ACC112 (cell line): ENCODE measurements around the gene SELENOS.
A peak's percentile ranks its signal among the peaks of the same experiment; 100 is the strongest.

ENCODE experiments used
- H2AFZ ChIP-seq: fragments of 200-600 bp; sonication (generic); one replicate; pipeline ENCODE4 v1.6.0; 2017; ENCODE audit warnings: antibody characterized with exemption, low read length; ENCODE audit not compliant: unreplicated experiment
- H3K27ac ChIP-seq: fragments of 200-600 bp; sonication (generic); 2 replicates; pipeline ENCODE4 v1.5.1; 2014; ENCODE audit warnings: low read depth, mild to moderate bottlenecking, antibody characterized with exemption, low read length, moderate library complexity
- H3K27me3 ChIP-seq: fragments of 200-600 bp; sonication (generic); 2 replicates; pipeline ENCODE4 v1.6.1; 2014; ENCODE audit warnings: mild to moderate bottlenecking, antibody characterized with exemption, low read length, moderate library complexity, mixed read lengths; ENCODE audit not compliant: insufficient read depth
- H3K36me3 ChIP-seq: fragments of 200-600 bp; sonication (generic); 2 replicates; pipeline ENCODE4 v1.6.1; 2016; ENCODE audit warnings: mild to moderate bottlenecking, antibody characterized with exemption, low read length, moderate library complexity, mixed read lengths; ENCODE audit not compliant: insufficient read depth
- H3K4me1 ChIP-seq: fragments of 200-600 bp; sonication (generic); one replicate; pipeline ENCODE4 v1.6.1; 2016; ENCODE audit warnings: low read length, mixed read lengths; ENCODE audit not compliant: insufficient read depth, unreplicated experiment, control insufficient read depth
- H3K4me3 ChIP-seq: fragments of 200-600 bp; sonication (generic); 2 replicates; pipeline ENCODE4 v1.5.1; 2014; ENCODE audit warnings: mild to moderate bottlenecking, low read depth, low read length
- H3K79me2 ChIP-seq: fragments of 200-600 bp; sonication (generic); one replicate; pipeline ENCODE4 v1.6.0; 2016; ENCODE audit warnings: low read length; ENCODE audit not compliant: control insufficient read depth, unreplicated experiment, insufficient read depth

The SELENOS gene

DNA sequence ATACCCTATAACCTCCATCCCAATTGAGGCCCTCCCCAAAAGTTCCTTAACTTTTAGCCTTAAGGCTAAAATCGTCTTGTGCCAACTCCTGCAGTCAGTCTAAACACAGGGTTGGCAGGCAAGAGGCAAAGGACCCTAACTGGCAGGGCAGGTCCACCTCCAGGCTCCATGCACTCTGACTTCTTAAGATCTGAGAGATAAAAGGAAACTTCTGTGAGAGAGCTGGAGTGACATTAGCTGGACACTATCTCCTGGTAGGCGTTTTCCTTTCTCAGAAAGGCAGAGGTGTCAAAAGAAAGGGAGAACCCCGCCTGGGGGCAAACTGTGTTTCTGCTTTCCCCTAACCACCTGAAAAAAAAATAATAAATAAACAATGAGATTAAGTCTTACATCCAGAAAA, 29.0 kb downstream of the SELENOS start:
- peaks cover 50% of the 10 kb centered on the region for H3K4me1 ChIP-seq
- H3K27ac ChIP-seq = no peak overlapping the region
- no peaks in the 10 kb centered on the region for H3K27me3 ChIP-seq
- H3K79me2 ChIP-seq = peaks cover 84% of the 10 kb centered on the region
- no peak overlapping the region for H2AFZ ChIP-seq
- H3K36me3 ChIP-seq = no peaks in the 10 kb centered on the region
- H3K4me3 ChIP-seq = no peak overlapping the region

DNA sequence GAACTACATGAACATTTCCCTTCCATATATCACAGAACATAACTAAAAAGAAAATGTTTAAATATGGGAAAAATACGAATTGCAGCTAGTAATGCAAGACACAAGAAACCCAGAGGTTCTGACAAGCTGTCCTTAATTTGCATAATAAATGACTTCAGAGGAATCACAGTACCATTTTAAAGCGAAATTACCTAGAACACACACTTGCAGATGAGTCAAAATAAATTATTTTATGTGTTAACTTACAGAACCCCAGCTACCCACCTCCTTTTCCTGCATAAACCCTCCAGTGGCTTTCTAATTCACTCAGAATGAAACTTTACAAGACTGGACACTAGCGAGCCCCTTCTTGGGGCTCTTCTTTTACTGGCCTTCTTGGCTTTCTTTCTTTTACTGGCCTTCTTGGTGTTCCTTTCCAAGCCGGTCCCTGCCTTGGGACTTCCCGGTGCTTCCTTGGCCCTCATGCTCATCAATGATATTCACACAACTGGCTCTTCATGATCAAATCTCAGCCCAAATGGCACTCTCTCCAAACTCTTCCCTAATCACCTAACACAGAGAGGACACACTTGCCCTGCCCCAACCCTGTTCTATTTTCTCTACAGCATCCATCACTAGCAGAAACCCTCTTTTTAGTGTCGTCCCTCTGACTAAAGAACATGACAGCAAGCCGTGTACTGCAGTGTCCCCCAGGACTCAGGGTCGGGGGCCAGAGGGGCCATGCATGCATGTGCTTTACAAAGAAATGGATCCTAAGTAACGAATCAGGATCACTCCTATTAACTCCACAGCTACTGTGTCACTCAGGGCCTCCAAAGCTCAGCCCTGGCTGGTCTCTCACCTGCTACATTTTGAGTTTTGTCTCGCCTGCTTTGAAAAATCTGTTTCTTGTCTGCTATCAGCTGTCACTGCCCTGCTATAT, 30.2 kb downstream of the SELENOS start:
- Histone ChIP-seq H3K4me3 (no peak overlapping the region), H3K27me3 (no peaks in the 10 kb centered on the region), H3K36me3 (no peaks in the 10 kb centered on the region), H3K27ac (no peak overlapping the region), H3K4me1 (peaks cover 57% of the 10 kb centered on the region), H2AFZ (no peak overlapping the region), H3K79me2 (peaks cover 90% of the 10 kb centered on the region)

DNA sequence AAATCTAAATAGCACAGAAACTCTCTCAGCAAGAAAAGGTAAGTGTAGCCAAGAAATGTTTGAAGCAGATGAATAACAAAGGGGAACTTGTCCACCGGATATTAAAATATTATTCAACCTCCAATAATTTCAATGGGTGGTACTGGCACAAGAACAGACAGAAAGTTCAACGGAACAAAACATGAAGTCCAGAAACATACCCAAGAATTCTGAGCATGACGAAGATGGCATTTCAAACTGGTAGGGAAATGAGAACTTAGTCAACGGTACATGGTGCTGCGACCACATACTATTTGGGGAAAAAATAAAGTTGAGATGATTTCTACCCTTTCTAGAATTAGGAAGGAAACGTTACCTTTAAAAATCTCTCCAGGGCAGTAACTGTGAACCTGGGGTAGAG, 30.9 kb downstream of the SELENOS start:
- H3K27me3 ChIP-seq = no peaks in the 10 kb centered on the region
- no peaks in the 10 kb centered on the region for H3K36me3 ChIP-seq
- no peak overlapping the region for H3K4me3 ChIP-seq
- no peak overlapping the region for H3K27ac ChIP-seq
- H2AFZ ChIP-seq = no peak overlapping the region
- peaks cover 97% of the 10 kb centered on the region for H3K79me2 ChIP-seq
- H3K4me1 ChIP-seq = peaks cover 59% of the 10 kb centered on the region

DNA sequence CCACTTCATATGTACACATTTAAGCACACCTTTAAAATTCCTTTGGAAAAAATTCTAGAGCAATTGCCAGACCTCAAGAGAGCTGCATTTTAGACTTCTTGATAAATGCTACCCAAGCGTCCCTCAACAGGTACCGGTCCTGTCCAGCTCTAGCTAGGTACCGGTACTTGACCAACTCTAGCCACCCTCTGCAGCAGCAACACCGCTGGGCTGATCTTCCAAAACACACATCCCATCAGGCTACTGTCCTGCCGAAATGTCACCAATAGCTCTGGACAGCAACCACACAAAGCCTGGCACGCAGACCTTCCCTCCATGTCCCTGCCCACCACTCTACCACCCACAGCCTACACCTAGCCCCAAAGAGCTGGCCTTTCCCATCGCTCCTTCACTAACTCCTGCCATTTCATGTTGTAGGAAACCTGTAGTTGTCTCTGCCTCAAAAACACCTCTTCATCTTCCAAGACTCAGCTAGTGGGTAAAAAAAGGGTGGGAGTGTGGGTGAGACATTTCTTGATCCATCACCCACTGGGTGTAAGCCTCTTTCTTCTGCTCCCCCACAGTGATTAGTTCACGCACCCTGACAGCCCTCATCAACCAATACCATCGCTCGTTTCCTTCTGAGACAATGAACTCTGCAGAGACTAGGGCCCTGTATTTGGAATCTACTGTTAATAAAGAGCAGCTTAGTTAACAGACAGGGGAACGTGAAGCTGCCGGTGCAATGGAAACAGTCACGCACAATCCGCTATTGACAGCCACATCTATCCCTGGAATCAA, 32.2 kb downstream of the SELENOS start:
- Histone ChIP-seq H3K36me3 (no peaks in the 10 kb centered on the region), H3K4me1 (peaks cover 67% of the 10 kb centered on the region)

DNA sequence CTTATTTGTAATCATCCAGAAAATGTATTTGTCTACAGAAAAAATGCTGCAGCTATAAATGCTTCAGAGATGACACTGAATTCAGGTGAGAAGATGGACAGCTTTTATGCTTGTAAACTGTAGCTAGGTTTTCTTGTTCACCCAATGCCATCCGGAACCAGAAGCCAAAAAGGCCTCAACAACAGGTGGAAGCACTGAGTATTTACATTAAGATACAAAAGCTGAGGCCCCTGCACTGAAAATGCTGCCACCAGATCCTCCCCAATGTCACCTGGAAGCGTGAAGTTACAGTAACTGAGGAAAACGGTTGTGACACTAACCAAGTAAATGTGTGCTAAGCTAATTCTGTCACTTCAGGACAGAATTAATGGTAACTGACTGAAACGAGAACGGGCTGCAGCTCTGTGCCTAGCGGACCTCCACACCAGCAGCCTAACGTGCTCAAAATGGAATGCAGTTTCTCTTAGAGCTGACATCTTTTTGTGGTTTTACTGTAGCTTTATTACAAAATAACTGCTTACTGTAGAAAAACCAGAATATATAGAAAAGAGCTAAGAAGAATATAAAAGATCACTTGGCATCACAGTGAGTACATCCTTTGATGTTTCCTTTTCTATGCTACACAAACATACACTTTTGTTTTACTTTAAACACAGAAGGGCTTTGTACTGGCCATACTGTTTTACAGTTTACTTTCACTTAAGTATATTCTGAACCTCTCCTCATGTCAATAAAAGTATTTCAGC, 33.1 kb downstream of the SELENOS start:
- no peaks in the 10 kb centered on the region for H3K36me3 ChIP-seq

More for the DNA sequence above, 32.2 kb downstream of the SELENOS start:
- no peaks in the 10 kb centered on the region for H3K27me3 ChIP-seq
- H3K79me2 ChIP-seq = peaks cover 98% of the 10 kb centered on the region
- H3K27ac ChIP-seq = no peak overlapping the region
- H3K4me3 ChIP-seq = no peak overlapping the region
- H2AFZ ChIP-seq = no peak overlapping the region

DNA sequence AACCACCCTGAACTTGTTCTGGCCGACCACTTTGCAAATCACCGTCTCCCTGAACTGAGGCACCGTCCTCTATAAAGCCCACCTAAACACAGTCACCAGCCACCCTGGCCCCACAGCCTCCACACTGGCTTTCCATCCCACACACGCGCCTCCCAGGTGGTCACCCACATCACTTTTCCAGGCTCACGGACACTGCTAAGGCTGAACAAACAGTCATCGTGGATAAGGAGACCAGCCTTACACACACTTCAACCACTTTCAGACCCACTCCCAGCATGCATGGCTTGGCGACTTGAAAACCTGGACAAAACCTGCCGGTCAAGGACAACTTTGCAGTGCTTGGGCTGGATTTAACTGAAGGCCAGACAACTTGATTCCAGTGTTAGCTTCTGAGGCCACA, 33.9 kb downstream of the SELENOS start:
- H3K4me3 ChIP-seq = peak overlapping the region; percentile 38; the same call in 1 of the 2 replicates
- H3K36me3 ChIP-seq = no peaks in the 10 kb centered on the region
- H3K27ac ChIP-seq = peak overlapping the region; percentile 68; the same call in 1 of the 2 replicates

More for the DNA sequence above, 33.1 kb downstream of the SELENOS start:
- H3K27me3 ChIP-seq = no peaks in the 10 kb centered on the region
- peak overlapping the region; percentile 5; the same call in 1 of the 2 replicates for H3K27ac ChIP-seq
- H3K4me1 ChIP-seq = peaks cover 68% of the 10 kb centered on the region
- H2AFZ ChIP-seq = no peak overlapping the region
- peaks cover 98% of the 10 kb centered on the region for H3K79me2 ChIP-seq
- H3K4me3 ChIP-seq = no peak overlapping the region

DNA sequence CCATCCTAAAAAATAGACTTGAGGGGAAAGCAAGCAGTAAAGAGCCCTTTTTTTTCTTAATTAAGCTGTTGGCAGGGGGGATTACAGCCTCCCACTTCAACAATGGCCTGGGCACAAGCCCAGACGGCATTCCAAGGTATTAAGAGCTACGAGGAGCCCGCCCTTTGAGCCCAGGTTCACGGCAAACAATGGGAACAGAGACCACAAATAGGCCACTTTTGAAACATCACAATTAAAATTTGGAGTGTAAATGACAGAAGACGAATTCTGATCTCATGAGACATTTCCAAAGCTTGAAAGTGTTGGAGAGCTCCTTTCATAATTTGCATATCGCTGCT, 34.3 kb downstream of the SELENOS start:
- peaks cover 100% of the 10 kb centered on the region for H3K79me2 ChIP-seq
- no peaks in the 10 kb centered on the region for H3K27me3 ChIP-seq
- no peak overlapping the region for H2AFZ ChIP-seq
- H3K27ac ChIP-seq = peak overlapping the region; percentile 68
- peak overlapping the region; percentile 38; the same call in 1 of the 2 replicates for H3K4me3 ChIP-seq
- H3K4me1 ChIP-seq = peaks cover 64% of the 10 kb centered on the region
- no peaks in the 10 kb centered on the region for H3K36me3 ChIP-seq

More for the DNA sequence above, 33.9 kb downstream of the SELENOS start:
- Histone ChIP-seq H3K27me3 (no peaks in the 10 kb centered on the region), H2AFZ (no peak overlapping the region), H3K4me1 (peaks cover 68% of the 10 kb centered on the region), H3K79me2 (peaks cover 100% of the 10 kb centered on the region)

DNA sequence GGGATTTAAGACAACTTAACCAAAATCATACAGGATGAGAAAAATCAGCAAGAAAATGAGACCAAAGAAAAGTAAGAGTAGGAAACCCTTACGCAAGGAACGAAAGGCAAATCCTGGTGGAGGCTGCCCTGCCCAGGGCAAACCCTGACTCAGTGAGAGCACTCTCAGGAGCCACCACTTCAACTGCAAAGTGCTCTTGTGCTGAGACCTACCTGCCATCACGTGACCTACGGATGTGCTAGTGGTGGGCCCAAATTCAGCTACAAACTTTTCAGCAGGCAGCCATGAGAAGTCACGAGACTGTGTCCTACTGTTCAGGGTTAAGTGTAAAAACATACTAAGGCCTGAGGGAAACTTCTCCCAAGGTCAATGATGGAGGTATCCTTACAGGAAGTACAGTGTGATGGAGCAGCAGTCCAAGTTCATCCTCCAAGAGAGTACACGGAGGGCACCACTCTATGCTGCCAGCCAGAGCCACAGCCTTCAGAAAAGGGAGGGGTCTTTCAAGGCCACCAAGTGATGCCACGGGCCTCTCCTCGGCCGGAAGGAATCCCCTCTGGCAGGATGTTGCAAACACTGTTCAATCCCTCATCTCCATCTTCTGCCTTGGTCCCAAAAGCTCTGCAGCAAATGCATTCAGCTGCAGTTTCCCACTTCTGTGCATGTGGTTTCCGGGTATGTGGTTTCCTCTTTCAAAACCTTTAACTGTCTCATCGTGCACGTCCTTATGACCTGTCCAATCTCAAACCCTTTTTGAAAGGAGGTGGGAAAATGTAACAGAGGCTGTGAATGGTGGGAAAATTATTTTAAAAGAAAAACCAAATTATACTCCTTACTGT, 34.9 kb downstream of the SELENOS start:
- H3K27ac ChIP-seq = peak overlapping the region; percentile 68
- no peaks in the 10 kb centered on the region for H3K27me3 ChIP-seq
- peaks cover 2% of the 10 kb centered on the region; the same call in 1 of the 2 replicates for H3K36me3 ChIP-seq
- H3K4me3 ChIP-seq = 0 out of 2 replicates have a peak overlapping the region, but pooled peaks have one; percentile 13
- H2AFZ ChIP-seq = no peak overlapping the region
- H3K79me2 ChIP-seq = peaks cover 100% of the 10 kb centered on the region
- H3K4me1 ChIP-seq = peaks cover 58% of the 10 kb centered on the region

DNA sequence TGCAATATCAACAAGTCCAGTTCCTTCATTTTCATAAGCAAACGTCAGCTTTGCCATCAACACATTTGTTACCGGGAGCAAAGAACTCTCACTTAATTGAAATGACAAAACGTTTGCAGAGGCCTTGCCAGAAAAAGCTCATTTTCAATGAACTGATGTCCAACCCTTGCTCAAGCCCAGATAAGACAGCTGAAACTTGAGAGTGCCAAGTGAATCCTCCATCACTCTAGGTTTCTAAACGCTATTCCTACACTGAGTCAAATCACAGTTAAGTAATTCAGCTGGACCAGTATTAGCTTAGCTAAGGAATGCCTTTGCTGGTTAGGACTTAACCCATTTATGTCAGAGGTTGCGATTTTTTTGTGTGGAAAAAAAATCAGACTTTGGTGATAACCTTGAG, 36.9 kb downstream of the SELENOS start:
- H3K27me3 ChIP-seq = no peaks in the 10 kb centered on the region
- H3K36me3 ChIP-seq = peaks cover 4% of the 10 kb centered on the region
- peaks cover 94% of the 10 kb centered on the region for H3K79me2 ChIP-seq
- peaks cover 47% of the 10 kb centered on the region for H3K4me1 ChIP-seq
- H2AFZ ChIP-seq = no peak overlapping the region
- 0 out of 2 replicates have a peak overlapping the region, but pooled peaks have one; percentile 8 for H3K4me3 ChIP-seq
- no peak overlapping the region for H3K27ac ChIP-seq
